ENCODE data around the gene TCF12.

DNA sequence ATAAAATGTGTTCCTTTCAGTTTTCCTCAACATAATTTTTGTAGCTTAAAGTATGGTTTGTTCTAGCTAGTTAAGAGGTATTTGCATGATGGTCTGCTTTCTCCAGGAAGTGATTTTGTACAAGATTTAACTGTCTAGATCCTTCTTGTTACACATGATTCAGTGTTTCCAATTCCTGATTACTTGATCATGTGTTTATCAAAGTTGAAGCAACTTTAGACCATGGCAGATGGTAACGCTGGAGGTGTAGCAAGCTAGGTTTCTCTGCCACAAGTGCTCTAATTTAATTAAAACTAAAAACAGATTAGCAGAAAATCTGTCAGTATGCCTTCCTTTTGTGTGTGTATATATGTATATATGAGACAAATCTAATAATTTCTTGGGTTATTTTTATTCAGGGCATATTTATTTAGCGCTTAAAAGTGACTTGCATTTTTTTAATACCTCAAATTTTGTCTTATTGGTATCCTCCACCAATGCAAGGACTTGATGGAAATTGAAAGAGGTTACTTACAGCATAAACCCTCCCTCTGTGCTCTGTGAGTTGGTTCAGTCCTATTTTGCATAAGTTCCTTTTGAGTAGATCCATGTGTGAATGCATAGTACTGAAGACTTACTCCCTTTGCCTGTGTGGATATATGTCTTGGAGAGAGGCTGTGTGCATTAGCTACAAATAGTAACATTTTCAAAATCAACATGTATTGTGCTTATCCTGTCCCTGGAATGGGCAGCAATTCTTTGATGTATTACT lies 300.6 kb downstream of the TCF12 start:
- TF ChIP-seq POLR2A (IDR thresholded peaks at IDR 0.05; ENCODE audit: low read depth, low read length): no peak
- TF ChIP-seq, protein P1, sequence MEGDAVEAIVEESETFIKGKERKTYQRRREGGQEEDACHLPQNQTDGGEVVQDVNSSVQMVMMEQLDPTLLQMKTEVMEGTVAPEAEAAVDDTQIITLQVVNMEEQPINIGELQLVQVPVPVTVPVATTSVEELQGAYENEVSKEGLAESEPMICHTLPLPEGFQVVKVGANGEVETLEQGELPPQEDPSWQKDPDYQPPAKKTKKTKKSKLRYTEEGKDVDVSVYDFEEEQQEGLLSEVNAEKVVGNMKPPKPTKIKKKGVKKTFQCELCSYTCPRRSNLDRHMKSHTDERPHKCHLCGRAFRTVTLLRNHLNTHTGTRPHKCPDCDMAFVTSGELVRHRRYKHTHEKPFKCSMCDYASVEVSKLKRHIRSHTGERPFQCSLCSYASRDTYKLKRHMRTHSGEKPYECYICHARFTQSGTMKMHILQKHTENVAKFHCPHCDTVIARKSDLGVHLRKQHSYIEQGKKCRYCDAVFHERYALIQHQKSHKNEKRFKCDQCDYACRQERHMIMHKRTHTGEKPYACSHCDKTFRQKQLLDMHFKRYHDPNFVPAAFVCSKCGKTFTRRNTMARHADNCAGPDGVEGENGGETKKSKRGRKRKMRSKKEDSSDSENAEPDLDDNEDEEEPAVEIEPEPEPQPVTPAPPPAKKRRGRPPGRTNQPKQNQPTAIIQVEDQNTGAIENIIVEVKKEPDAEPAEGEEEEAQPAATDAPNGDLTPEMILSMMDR (IDR thresholded peaks at IDR 0.05; ENCODE audit: extremely low read depth in 1 of 2, insufficient read depth in 1 of 2, low read depth in 1 of 2, low read length in 2 of 2): no peak
- no peak for TF ChIP-seq POLR2AphosphoS5 (IDR thresholded peaks at IDR 0.05; ENCODE audit: insufficient read depth, low read depth, low read length)
- TF ChIP-seq EZH2 (IDR thresholded peaks at IDR 0.05; ENCODE audit: borderline replicate concordance, low read depth, low read length, severe bottlenecking): no peak
- TF ChIP-seq MYC (IDR thresholded peaks at IDR 0.05; ENCODE audit: low read depth, low read length): no peak
